Measurements from ENCODE around the gene MRPL37. TPM values are rescaled to one million over a fixed set of nuclear protein-coding genes. Genes with fewer than 3 reads are reported as not detected.
A peak's percentile ranks its signal among the peaks of the same experiment; 100 is the strongest.

MRPL37 gene
- total RNA-seq, 5 donors from 2014 or later (not counting 1 experiment from before 2014, with no cell fraction given), result 27.4 to 45.7 (median 40.6) TPM

GRCh38 chr1:54247863-54248515 lies 48.0 kb downstream of the MRPL37 start:
- WGBS (ENCODE audit: insufficient coverage), result 94% methylated on average over 11 of the region's 11 CpGs
- Histone ChIP-seq H3K4me1 (ENCODE audit: control insufficient read depth in 1 of 2, extremely low read depth in 1 of 2, insufficient read depth in 2 of 2, low read length in 2 of 2) (peaks cover 0 to 4% of the 10 kb centered on the region in 2 experiments), H3K27me3 (replicated peaks in 1 of 2; ENCODE audit: control insufficient read depth in 2 of 2, extremely low read depth in 1 of 2, insufficient read depth in 2 of 2, low read length in 1 of 2) (no peaks in the 10 kb centered on the region), H3K27ac (ENCODE audit: low read length) (no peak overlapping the region), H3K9me3 (no peaks in the 10 kb centered on the region), H3K4me3 (ENCODE audit: control insufficient read depth in 1 of 2, extremely low read depth in 1 of 2, low read length in 1 of 2) (no peak overlapping the region), H3K36me3 (ENCODE audit: control insufficient read depth in 2 of 2, extremely low read depth in 1 of 2, insufficient read depth in 1 of 2, low read length in 1 of 2) (peaks cover 19 to 71% of the 10 kb centered on the region in 2 donors)
- Mint-ChIP-seq H3K9me3 (no peaks in the 10 kb centered on the region), H3K27me3 (no peaks in the 10 kb centered on the region), H3K4me3 (no peak overlapping the region), H3K36me3 (peaks cover 22% of the 10 kb centered on the region), H3K4me1 (peaks cover 0 to 2% (median 0%) of the 10 kb centered on the region in 3 donors), H3K27ac (peak overlapping the region in 1 of 2 donors; percentile 11)
- CTCF ChIA-PET, result no interaction called here
- POLR2A ChIA-PET, result no interaction called here
- DNase-seq (no peak), ATAC-seq (replicated peaks in 1 of 4) (no peak)

- H3K27me3 Mint-ChIP-seq, result no peaks in the 10 kb centered on the region
- no peaks in the 10 kb centered on the region for H3K9me3 Mint-ChIP-seq
- no peak overlapping the region for H3K4me3 ChIP-seq (ENCODE audit: control insufficient read depth in 1 of 2, extremely low read depth in 1 of 2, low read length in 1 of 2)
- no peak for ATAC-seq (replicated peaks in 1 of 4)
- H3K27me3 ChIP-seq (replicated peaks in 1 of 2; ENCODE audit: control insufficient read depth in 2 of 2, extremely low read depth in 1 of 2, insufficient read depth in 2 of 2, low read length in 1 of 2), result no peaks in the 10 kb centered on the region
- ChIA-PET CTCF (no interaction called here), POLR2A (no interaction called here)
- no peak for DNase-seq
- H3K4me3 Mint-ChIP-seq, result no peak overlapping the region
- H3K27ac ChIP-seq (ENCODE audit: low read length), result no peak overlapping the region
- H3K9me3 ChIP-seq, result no peaks in the 10 kb centered on the region
- H3K4me1 ChIP-seq (ENCODE audit: control insufficient read depth in 1 of 2, extremely low read depth in 1 of 2, insufficient read depth in 2 of 2, low read length in 2 of 2), result peaks cover 0 to 7% of the 10 kb centered on the region in 2 experiments
- H3K27ac Mint-ChIP-seq, result no peak overlapping the region
- peaks cover 0 to 2% (median 0%) of the 10 kb centered on the region in 3 donors for H3K4me1 Mint-ChIP-seq
- H3K36me3 ChIP-seq (ENCODE audit: control insufficient read depth in 2 of 2, extremely low read depth in 1 of 2, insufficient read depth in 1 of 2, low read length in 1 of 2), result peaks cover 22 to 66% of the 10 kb centered on the region in 2 donors
- WGBS (ENCODE audit: insufficient coverage), result 94% methylated on average over 2 of the region's 4 CpGs
- peaks cover 20% of the 10 kb centered on the region for H3K36me3 Mint-ChIP-seq
These were observed 49.0 kb downstream of the MRPL37 start for GRCh38 chr1:54248966-54249365.

DNA sequence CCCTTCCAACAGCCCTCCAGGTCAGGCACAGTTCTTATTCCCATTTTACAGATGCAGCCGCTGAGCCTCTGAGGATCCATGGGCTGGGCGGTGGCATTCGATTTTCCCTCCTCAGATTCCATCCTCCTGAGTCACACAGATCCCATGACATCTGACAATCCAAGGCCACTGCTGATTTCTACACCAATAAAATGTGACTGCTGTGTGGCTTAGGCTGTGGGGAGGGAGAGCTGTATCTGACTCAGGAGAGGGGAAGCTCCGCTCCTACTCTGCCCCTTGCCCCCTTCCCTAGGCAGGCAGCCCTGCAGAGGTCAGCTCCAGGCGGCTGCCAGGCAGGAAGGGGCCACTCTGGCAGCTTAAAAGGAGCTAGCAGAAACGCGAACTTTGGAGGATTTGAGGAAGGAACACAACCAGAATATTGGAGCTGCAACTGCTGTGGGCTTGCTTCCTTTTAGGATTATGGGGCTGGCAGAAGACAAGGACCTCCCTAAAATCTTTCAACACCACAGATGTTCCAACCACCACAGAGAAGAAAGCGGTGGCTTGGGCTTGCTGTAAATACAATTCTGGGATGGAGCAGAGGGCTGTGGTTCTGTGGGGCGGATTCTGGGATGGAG lies 50.0 kb downstream of the MRPL37 start:
- DNase-seq (no peak), ATAC-seq (replicated peaks in 1 of 4) (no peak)
- Mint-ChIP-seq H3K27ac (no peak overlapping the region), H3K36me3 (peaks cover 15% of the 10 kb centered on the region), H3K4me3 (no peak overlapping the region), H3K27me3 (no peaks in the 10 kb centered on the region), H3K9me3 (no peaks in the 10 kb centered on the region), H3K4me1 (peaks cover 0 to 2% (median 0%) of the 10 kb centered on the region in 3 donors)
- Histone ChIP-seq H3K4me1 (ENCODE audit: control insufficient read depth in 1 of 2, extremely low read depth in 1 of 2, insufficient read depth in 2 of 2, low read length in 2 of 2) (peaks cover 0 to 7% of the 10 kb centered on the region in 2 experiments), H3K27ac (ENCODE audit: low read length) (no peak overlapping the region), H3K4me3 (ENCODE audit: control insufficient read depth in 1 of 2, extremely low read depth in 1 of 2, low read length in 1 of 2) (no peak overlapping the region), H3K27me3 (replicated peaks in 1 of 2; ENCODE audit: control insufficient read depth in 2 of 2, extremely low read depth in 1 of 2, insufficient read depth in 2 of 2, low read length in 1 of 2) (no peaks in the 10 kb centered on the region), H3K36me3 (ENCODE audit: control insufficient read depth in 2 of 2, extremely low read depth in 1 of 2, insufficient read depth in 1 of 2, low read length in 1 of 2) (peaks cover 20 to 68% of the 10 kb centered on the region in 2 donors), H3K9me3 (no peaks in the 10 kb centered on the region)
- WGBS (ENCODE audit: insufficient coverage), result 100% methylated on average over 1 of the region's 9 CpGs
- POLR2A ChIA-PET, result no interaction called here
- CTCF ChIA-PET, result no interaction called here

DNA sequence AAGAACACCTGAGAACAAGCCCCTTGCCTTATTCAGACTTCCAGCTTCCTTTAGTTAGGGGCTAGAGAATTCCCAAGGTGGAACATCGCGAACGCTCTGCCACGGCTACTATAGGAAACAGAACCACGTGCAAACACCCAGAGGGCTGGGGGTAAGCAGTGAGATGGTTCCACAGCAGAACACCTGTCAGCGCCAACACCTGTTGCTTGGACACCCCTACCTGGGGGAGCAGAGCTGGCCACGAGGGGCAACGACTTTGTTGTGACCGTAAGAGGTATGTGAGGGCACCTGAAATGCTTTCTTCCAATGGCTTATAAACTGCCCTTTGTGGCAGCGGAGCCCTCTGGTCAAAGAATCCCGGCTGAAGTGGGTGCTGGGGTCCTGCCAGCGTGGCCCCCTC lies 50.7 kb downstream of the MRPL37 start:
- Histone ChIP-seq H3K36me3 (ENCODE audit: control insufficient read depth in 2 of 2, extremely low read depth in 1 of 2, insufficient read depth in 1 of 2, low read length in 1 of 2) (peaks cover 23 to 61% of the 10 kb centered on the region in 2 donors), H3K4me1 (ENCODE audit: control insufficient read depth in 1 of 2, extremely low read depth in 1 of 2, insufficient read depth in 2 of 2, low read length in 2 of 2) (peaks cover 0 to 7% of the 10 kb centered on the region in 2 experiments), H3K27ac (ENCODE audit: low read length) (no peak overlapping the region), H3K9me3 (no peaks in the 10 kb centered on the region), H3K4me3 (ENCODE audit: control insufficient read depth in 1 of 2, extremely low read depth in 1 of 2, low read length in 1 of 2) (no peak overlapping the region), H3K27me3 (replicated peaks in 1 of 2; ENCODE audit: control insufficient read depth in 2 of 2, extremely low read depth in 1 of 2, insufficient read depth in 2 of 2, low read length in 1 of 2) (no peaks in the 10 kb centered on the region)
- Mint-ChIP-seq H3K9me3 (no peaks in the 10 kb centered on the region), H3K27ac (no peak overlapping the region), H3K4me1 (peaks cover 0 to 2% (median 0%) of the 10 kb centered on the region in 3 donors), H3K36me3 (peaks cover 15% of the 10 kb centered on the region), H3K27me3 (no peaks in the 10 kb centered on the region), H3K4me3 (no peak overlapping the region)
- ChIA-PET POLR2A (no interaction called here), CTCF (no interaction called here)
- WGBS (ENCODE audit: insufficient coverage), result 96% methylated on average over 7 of the region's 12 CpGs
- ATAC-seq (replicated peaks in 1 of 4) (no peak), DNase-seq (no peak)

DNA sequence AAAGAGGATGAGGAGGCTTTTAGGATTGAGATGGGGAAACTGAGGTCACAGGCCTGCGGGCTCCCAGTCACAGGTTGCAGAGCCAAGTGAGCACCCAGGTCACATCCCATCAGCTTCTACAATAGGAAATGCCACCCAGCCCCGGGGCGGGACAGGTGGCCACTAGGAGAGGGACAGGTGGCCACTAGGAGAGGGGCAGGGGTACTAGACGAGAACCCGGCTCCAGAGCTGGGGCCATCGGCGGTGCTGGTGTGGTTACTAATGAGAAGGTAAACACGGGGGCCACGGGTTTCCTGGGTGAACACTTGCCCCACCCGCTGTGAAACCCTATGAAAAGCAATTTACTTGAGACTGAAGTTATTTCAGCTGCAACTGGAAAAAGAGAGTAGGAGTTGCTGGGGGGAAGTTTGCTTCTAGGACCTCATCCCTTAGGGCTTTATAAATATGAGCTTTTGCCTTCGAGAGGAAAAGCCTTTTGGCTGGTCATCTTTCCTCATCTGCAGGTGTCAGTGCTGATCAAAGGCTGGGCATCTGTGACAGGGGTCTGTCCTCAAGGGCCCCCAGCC lies 52.5 kb downstream of the MRPL37 start:
- CTCF ChIA-PET, result no interaction called here
- Mint-ChIP-seq H3K4me3 (no peak overlapping the region), H3K4me1 (peaks cover 0 to 2% (median 0%) of the 10 kb centered on the region in 3 donors), H3K36me3 (peaks cover 15% of the 10 kb centered on the region), H3K27ac (no peak overlapping the region), H3K9me3 (no peaks in the 10 kb centered on the region), H3K27me3 (no peaks in the 10 kb centered on the region)
- WGBS (ENCODE audit: insufficient coverage), result 75% methylated on average over 1 of the region's 11 CpGs
- Histone ChIP-seq H3K4me1 (ENCODE audit: control insufficient read depth in 1 of 2, extremely low read depth in 1 of 2, insufficient read depth in 2 of 2, low read length in 2 of 2) (peaks cover 0 to 7% of the 10 kb centered on the region in 2 experiments), H3K27me3 (replicated peaks in 1 of 2; ENCODE audit: control insufficient read depth in 2 of 2, extremely low read depth in 1 of 2, insufficient read depth in 2 of 2, low read length in 1 of 2) (no peaks in the 10 kb centered on the region), H3K36me3 (ENCODE audit: control insufficient read depth in 2 of 2, extremely low read depth in 1 of 2, insufficient read depth in 1 of 2, low read length in 1 of 2) (peaks cover 17 to 44% of the 10 kb centered on the region in 2 donors), H3K4me3 (ENCODE audit: control insufficient read depth in 1 of 2, extremely low read depth in 1 of 2, low read length in 1 of 2) (no peak overlapping the region), H3K9me3 (no peaks in the 10 kb centered on the region), H3K27ac (ENCODE audit: low read length) (no peak overlapping the region)
- no peak for DNase-seq
- POLR2A ChIA-PET, result no interaction called here
- no peak for ATAC-seq (replicated peaks in 1 of 4)

DNA sequence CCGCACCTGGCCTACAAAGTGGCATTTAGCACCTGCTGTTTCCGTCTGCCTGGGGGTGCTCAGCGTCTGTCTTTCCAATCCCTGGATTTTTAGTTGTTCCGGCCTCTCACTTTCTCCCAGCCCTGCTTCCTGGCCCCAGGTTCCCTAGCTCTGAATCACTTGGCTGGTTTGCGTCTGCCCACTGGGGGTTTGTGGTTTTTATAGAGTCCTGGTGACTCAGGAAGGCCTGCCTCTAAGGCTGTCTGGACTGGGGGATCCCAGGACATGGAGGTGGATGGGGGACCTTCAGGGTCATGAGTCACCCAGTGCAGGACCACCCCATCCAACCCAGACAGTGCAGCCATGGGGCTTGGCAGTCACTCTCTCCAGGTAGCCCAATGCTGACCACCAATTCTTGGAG lies 53.5 kb downstream of the MRPL37 start:
- Histone ChIP-seq H3K9me3 (no peaks in the 10 kb centered on the region), H3K27me3 (replicated peaks in 1 of 2; ENCODE audit: control insufficient read depth in 2 of 2, extremely low read depth in 1 of 2, insufficient read depth in 2 of 2, low read length in 1 of 2) (no peaks in the 10 kb centered on the region), H3K36me3 (ENCODE audit: control insufficient read depth in 2 of 2, extremely low read depth in 1 of 2, insufficient read depth in 1 of 2, low read length in 1 of 2) (peaks cover 17 to 36% of the 10 kb centered on the region in 2 donors), H3K4me3 (ENCODE audit: control insufficient read depth in 1 of 2, extremely low read depth in 1 of 2, low read length in 1 of 2) (no peak overlapping the region), H3K27ac (ENCODE audit: low read length) (no peak overlapping the region), H3K4me1 (ENCODE audit: control insufficient read depth in 1 of 2, extremely low read depth in 1 of 2, insufficient read depth in 2 of 2, low read length in 2 of 2) (peaks cover 0 to 7% of the 10 kb centered on the region in 2 experiments)
- Mint-ChIP-seq H3K27ac (no peak overlapping the region), H3K9me3 (no peaks in the 10 kb centered on the region), H3K27me3 (no peaks in the 10 kb centered on the region), H3K4me1 (peaks cover 0 to 4% (median 2%) of the 10 kb centered on the region in 3 donors), H3K4me3 (no peak overlapping the region), H3K36me3 (peaks cover 18% of the 10 kb centered on the region)
- ChIA-PET POLR2A (no interaction called here), CTCF (no interaction called here)
- ATAC-seq (replicated peaks in 1 of 4) (no peak), DNase-seq (no peak)
- WGBS (ENCODE audit: insufficient coverage), result 100% methylated on average over 3 of the region's 5 CpGs
